ENCODE data around the gene GIGYF1. TPM values are rescaled to one million over a fixed set of nuclear protein-coding genes. Genes with fewer than 3 reads are reported as not detected.

Gene GIGYF1
- total and polyA plus RNA-seq, 2 of the 13 experiments (the other 11 are each of a cell fraction or from before 2014, with no cell fraction given), result 7.6 to 16.1 TPM

- 0 out of 2 replicates have a peak, but pooled peaks have one; percentile 16 for TF ChIP-seq ZBTB33 (CRISPR knock-in tag; IDR thresholded peaks at IDR 0.05)
- no peak for TF ChIP-seq SOX13 (IDR thresholded peaks at IDR 0.05)
- TF ChIP-seq SOX13 (CRISPR knock-in tag; conservative IDR thresholded peaks at IDR 0.05 in 1 of 2, IDR thresholded peaks at IDR 0.05 in 1 of 2), result no peak
Measured at GRCh38 chr7:100632951-100633717, 60.9 kb downstream of the GIGYF1 start (continued).

- WGBS (ENCODE audit: low lambda C conversion rate), result over 99% methylated on average over 4 of the region's 4 CpGs
- no peak overlapping the region for H2AFZ ChIP-seq (ENCODE audit: low read length)
- ATAC-seq, result no peak
- no peak overlapping the region for H3K4me3 ChIP-seq (replicated peaks in 1 of 3; ENCODE audit: insufficient read depth in 1 of 3, low read depth in 2 of 3, low read length in 3 of 3)
- no peak overlapping the region for H3K9ac ChIP-seq (ENCODE audit: insufficient read depth, low read depth, low read length)
- intact Hi-C loops (cut with micrococcal nuclease; ENCODE audit: unreplicated experiment), result no loop called here
- in situ Hi-C loops (cut with HindIII; ENCODE audit: extremely low pct_ligation_motif_present, low pct_unique_long_range_greater_than_20kb), result no loop called here
- H3K79me2 ChIP-seq (ENCODE audit: insufficient read depth, low read length), result peaks cover 2% of the 10 kb centered on the region
- H3K27ac ChIP-seq (ENCODE audit: extremely low read length, insufficient read depth, low read length), result no peak overlapping the region
- H3K36me3 ChIP-seq (replicated peaks in 1 of 2; ENCODE audit: control insufficient read depth in 1 of 2, insufficient read depth in 2 of 2, low read length in 2 of 2), result peaks cover 4 to 35% of the 10 kb centered on the region in 2 experiments; a peak in 4 of 5 replicates
- ChIA-PET CTCF (ENCODE audit: low intra/inter-chr PET ratio, low total read pairs) (interaction anchor here (1.5 kb wide), 1 partner anchor 61 kb away, joined by 8 read pairs; no protein-coding TSS in a partner anchor), POLR2A (interaction anchor here (1.9 kb wide), 1 partner anchor 44 kb away, joined by 6 read pairs; the partner anchor contains the start of genes FBXO24 and LRCH4)
- H3K27me3 ChIP-seq (ENCODE audit: control insufficient read depth in 1 of 2, insufficient read depth in 2 of 2, low read length in 2 of 2), result no peaks in the 10 kb centered on the region
- FAIRE-seq, result no peak
- H4K20me1 ChIP-seq (ENCODE audit: insufficient read depth, low read length), result peaks cover 6% of the 10 kb centered on the region; the same call in 1 of the 2 replicates
- no TSS peak for BruUV-seq (replicated peaks)
- no peaks in the 10 kb centered on the region for H3K4me1 ChIP-seq (ENCODE audit: insufficient read depth, low read length)
- TF ChIP-seq IRF2 (CRISPR knock-in tag; IDR thresholded peaks at IDR 0.05) (no peak), DMAP1 (CRISPR knock-in tag; IDR thresholded peaks at IDR 0.05) (no peak), RELA (CRISPR knock-in tag; IDR thresholded peaks at IDR 0.05) (no peak), ZNF333 (CRISPR knock-in tag; IDR thresholded peaks at IDR 0.05; ENCODE audit: borderline replicate concordance) (no peak), HNRNPUL1 (IDR thresholded peaks at IDR 0.05; ENCODE audit: low read depth, low read length) (no peak), KLF12 (CRISPR knock-in tag; IDR thresholded peaks at IDR 0.05; ENCODE audit: borderline replicate concordance) (no peak), HMGXB4 (CRISPR knock-in tag; IDR thresholded peaks at IDR 0.05; ENCODE audit: borderline replicate concordance in 1 of 2, low read depth in 1 of 2) (no peak), ZMYM3 (CRISPR knock-in tag; IDR thresholded peaks at IDR 0.05) (no peak), ZFAT (CRISPR knock-in tag; conservative IDR thresholded peaks at IDR 0.05) (no peak), TEAD3 (CRISPR knock-in tag; optimal IDR thresholded peaks at IDR 0.05; ENCODE audit: borderline replicate concordance) (no peak), E2F5 (CRISPR knock-in tag; conservative IDR thresholded peaks at IDR 0.05) (no peak), FOXJ3 (CRISPR knock-in tag; IDR thresholded peaks at IDR 0.05; ENCODE audit: borderline replicate concordance) (no peak), TRIM24 (CRISPR knock-in tag; IDR thresholded peaks at IDR 0.05) (no peak), HMG20B (CRISPR knock-in tag; conservative IDR thresholded peaks at IDR 0.05) (no peak)
- no peak for DNase-seq (ENCODE audit: low spot score)
- H3K4me2 ChIP-seq (ENCODE audit: low read depth, low read length), result no peak overlapping the region
- no peaks in the 10 kb centered on the region for H3K9me3 ChIP-seq (ENCODE audit: low read length)
Measured at GRCh38 chr7:100630066-100630465, 64.0 kb downstream of the GIGYF1 start.

Measured in HepG2 (cell line).